Mammary epithelial cell (primary cell): ENCODE data around the gene PCBP3.

Experiments
- CTCF ChIP-seq, 2 donors: IDR thresholded peaks in 1 of 2; conservative IDR thresholded peaks in 1 of 2; 2 replicates each; pipeline ENCODE4 v1.5.1; 2011 to 2012; ENCODE audit warnings: inconsistent platforms in 2 of 2, low read length in 2 of 2, mild to moderate bottlenecking in 2 of 2, control low read depth in 1 of 2, low read depth in 1 of 2; ENCODE audit not compliant: insufficient read depth in 1 of 2; ENCODE audit errors: extremely low read depth in 1 of 2
- EZH2 ChIP-seq: IDR thresholded peaks from 2 replicates; pipeline ENCODE4 v1.6.1; 2012; ENCODE audit warnings: low read length, inconsistent platforms, borderline replicate concordance

- TF ChIP-seq CTCF (conservative IDR thresholded peaks at IDR 0.05 in 1 of 2, IDR thresholded peaks at IDR 0.05 in 1 of 2; ENCODE audit: extremely low read depth in 1 of 2, insufficient read depth in 1 of 2, low read depth in 1 of 2, low read length in 2 of 2) (no peak), EZH2 (no peak)
Observed at GRCh38 chr21:45867041-45867666, 223.6 kb downstream of the PCBP3 start.
